Endothelial cell of umbilical vein (primary cell): ENCODE data around the gene SGSH. TPM values are rescaled to one million over a fixed set of nuclear protein-coding genes. Genes with fewer than 3 reads are reported as not detected.

Experiments used
- BruUV-seq: library from RNA; stranded (reverse); fragments of 400-500 nt; replicated peaks from 2 replicates; lab custom pipeline; 2021; lab: Mats Ljungman, UMichigan
- CTCF ChIA-PET: fragments of 300-600, 350-600 bp; sonication (Branson Sonifier 250); formaldehyde crosslinking; loops from one replicate; lab custom pipeline; 2021; ENCODE audit warnings: antibody characterized with exemption, inconsistent platforms; lab: Charles Lee
- POLR2A ChIA-PET: fragments of 300-600, 350-600 bp; sonication (Branson Sonifier 250); formaldehyde crosslinking; loops from one replicate; lab custom pipeline; 2021; ENCODE audit warnings: antibody characterized with exemption, inconsistent platforms; lab: Charles Lee
- DNase-seq: peaks from one replicate; pipeline ENCODE4 v3.0.0-alpha.2; 2011; ENCODE audit warnings: low read depth, low spot score
- FAIRE-seq: peaks from 2 replicates; lab custom pipeline; 2011; peaks lifted over from hg19 to GRCh38; lab: Jason Lieb, UNC
- H2AFZ ChIP-seq: 2 replicates; pipeline ENCODE4 v1.6.0; 2012; ENCODE audit warnings: low read depth, low read length, control low read depth, inconsistent platforms
- H3K27ac ChIP-seq: 2 replicates; pipeline ENCODE4 v1.5.1; 2011; ENCODE audit warnings: low read depth, mild to moderate bottlenecking, control low read depth, low read length, moderate library complexity; ENCODE audit not compliant: insufficient read depth
- H3K27me3 ChIP-seq, 2 experiments: 2 replicates each; pipeline versions ENCODE4 v1.6.0 to v1.6.1; 2011; ENCODE audit warnings: low read length in 2 of 2, mixed read lengths in 1 of 2; ENCODE audit not compliant: control insufficient read depth in 2 of 2, insufficient read depth in 2 of 2
- H3K36me3 ChIP-seq, 2 experiments: 2 replicates in 1 of 2; 3 replicates in 1 of 2; pipeline ENCODE4 v1.5.1; 2011; ENCODE audit warnings: low read length in 2 of 2, mild to moderate bottlenecking in 1 of 2, moderate library complexity in 1 of 2; ENCODE audit not compliant: control insufficient read depth in 2 of 2, insufficient read depth in 2 of 2; ENCODE audit errors: extremely low read depth in 1 of 2
- H3K4me1 ChIP-seq: 3 replicates; pipeline ENCODE4 v1.5.1; 2011; ENCODE audit warnings: mild to moderate bottlenecking, low read length; ENCODE audit not compliant: control insufficient read depth, insufficient read depth; ENCODE audit errors: extremely low read depth
- H3K4me2 ChIP-seq: 2 replicates; pipeline ENCODE4 v1.6.1; 2011; ENCODE audit warnings: low read length, control low read depth, mixed read lengths; ENCODE audit not compliant: insufficient read depth
- H3K4me3 ChIP-seq, 3 experiments: fragments of 200-600 bp in 1 of 3; sonication (generic), shearing (Covaris generic) in 1 of 3; replicated peaks in 1 of 3; 2 replicates each; pipeline ENCODE4 v1.5.1; 2011 to 2016; ENCODE audit warnings: control low read depth in 3 of 3, low read length in 3 of 3, mild to moderate bottlenecking in 2 of 3, inconsistent platforms in 1 of 3, low read depth in 1 of 3, moderate library complexity in 1 of 3; ENCODE audit not compliant: insufficient read depth in 1 of 3
- H3K79me2 ChIP-seq: 2 replicates; pipeline ENCODE4 v1.6.0; 2012; ENCODE audit warnings: low read length, inconsistent platforms; ENCODE audit not compliant: control insufficient read depth, insufficient read depth
- H3K9ac ChIP-seq: replicated peaks from 2 replicates; pipeline ENCODE3; 2011; ENCODE audit warnings: low read length, control low read depth; ENCODE audit not compliant: insufficient read depth; ENCODE audit errors: extremely low read depth
- H3K9me1 ChIP-seq: replicated peaks from 3 replicates; pipeline ENCODE4 v1.6.0; 2011; ENCODE audit warnings: mild to moderate bottlenecking, low read length; ENCODE audit not compliant: control insufficient read depth, insufficient read depth; ENCODE audit errors: extremely low read depth
- H3K9me3 ChIP-seq: replicated peaks from 2 replicates; pipeline ENCODE4 v1.5.1; 2012; ENCODE audit warnings: low read length, inconsistent platforms; ENCODE audit not compliant: control insufficient read depth, insufficient read depth
- H4K20me1 ChIP-seq: replicated peaks from 2 replicates; pipeline ENCODE3; 2011; ENCODE audit warnings: mild to moderate bottlenecking, low read length; ENCODE audit not compliant: control insufficient read depth, insufficient read depth; ENCODE audit errors: extremely low read depth
- CTCF ChIP-seq, 2 donors: IDR thresholded peaks; 1 replicate in 1 of 2; 2 replicates in 1 of 2; pipeline ENCODE4 v1.5.1; 2011; ENCODE audit warnings: low read length in 2 of 2, mild to moderate bottlenecking in 2 of 2, moderate library complexity in 2 of 2, control low read depth in 1 of 2, inconsistent platforms in 1 of 2, low read depth in 1 of 2; ENCODE audit not compliant: insufficient read depth in 1 of 2; ENCODE audit errors: extremely low read depth in 1 of 2
- EZH2 ChIP-seq: IDR thresholded peaks from 2 replicates; pipeline ENCODE4 v1.6.1; 2012; ENCODE audit warnings: borderline replicate concordance, low read depth, mild to moderate bottlenecking, moderate library complexity, low read length, inconsistent platforms; ENCODE audit not compliant: severe bottlenecking
- FOS ChIP-seq: IDR thresholded peaks from 2 replicates; pipeline ENCODE4 v1.6.1; 2011; ENCODE audit warnings: mild to moderate bottlenecking, low read length, moderate library complexity, borderline replicate concordance; ENCODE audit not compliant: insufficient read depth
- GATA2 ChIP-seq: IDR thresholded peaks from 2 replicates; pipeline ENCODE4 v1.7.0; 2011; ENCODE audit warnings: low read depth, mild to moderate bottlenecking, moderate library complexity, mixed read lengths, low read length; ENCODE audit not compliant: insufficient read length, insufficient read depth
- JUN ChIP-seq: IDR thresholded peaks from 2 replicates; pipeline ENCODE4 v1.6.1; 2011; ENCODE audit warnings: borderline replicate concordance, low read depth; ENCODE audit not compliant: insufficient read length, insufficient read depth
- MAX ChIP-seq: IDR thresholded peaks from 2 replicates; pipeline ENCODE4 v1.6.1; 2011; ENCODE audit not compliant: insufficient read depth, insufficient read length
- MYC ChIP-seq: IDR thresholded peaks from one replicate; pipeline ENCODE4 v1.6.1; 2011; ENCODE audit warnings: mild to moderate bottlenecking, low read depth, low read length
- POLR2A ChIP-seq: IDR thresholded peaks from 2 replicates; pipeline ENCODE4 v1.6.1; 2012; ENCODE audit warnings: low read depth, mild to moderate bottlenecking, control low read depth, low read length
- POLR2AphosphoS5 ChIP-seq: IDR thresholded peaks from 2 replicates; pipeline ENCODE4 v1.6.1; 2012; ENCODE audit warnings: low read depth, mild to moderate bottlenecking, control low read depth, low read length, moderate library complexity; ENCODE audit not compliant: insufficient read depth
- dilution Hi-C: fragments of 300-500 bp; cut with MboI; formaldehyde crosslinking; loops from one replicate; pipeline ENCODE4 v1.15.0; 2019; ENCODE audit warnings: low sequenced_read_pairs; ENCODE audit not compliant: extremely low pct_ligation_motif_present
- intact Hi-C: fragments of 100-400 bp; cut with micrococcal nuclease; formaldehyde crosslinking; loops from one replicate; pipeline ENCODE4 v1.10.0; 2022
- polyA plus RNA-seq, 4 experiments: library from polyadenylated mRNA; depleted of rRNA in 3 of 4; stranded (reverse) in 3 of 4; unstranded in 1 of 4; fragments of >200 nt; gene quantifications; 2 replicates each; pipeline versions ENCODE4 v1.2.1 to v1.2.3, GENCODE V29; 2011 to 2012; ENCODE audit warnings: missing spikeins in 1 of 4
- total RNA-seq: library from RNA; stranded (reverse); gene quantifications from 2 replicates; pipeline ENCODE4 v1.2.3, GENCODE V29; 2021

SGSH gene
- total and polyA plus RNA-seq, 2 donors (not counting 3 experiments of a cell fraction or from before 2014, with no cell fraction given), result 81.4 to 217 TPM

GRCh38 chr17:80214878-80215210 lies 5.3 kb downstream of the SGSH start:
- DNase-seq, result no peak
- peaks cover 11% of the 10 kb centered on the region for H3K79me2 ChIP-seq
- POLR2A ChIA-PET, result interaction anchor here (0.6 kb wide), 1 partner anchor 11 kb away, joined by 3 read pairs; no protein-coding TSS in a partner anchor
- no peak overlapping the region for H3K4me2 ChIP-seq
- H4K20me1 ChIP-seq, result no peaks in the 10 kb centered on the region
- H2AFZ ChIP-seq, result no peak overlapping the region
- H3K9ac ChIP-seq, result no peak overlapping the region
- H3K9me1 ChIP-seq, result no peaks in the 10 kb centered on the region
- no peak for TF ChIP-seq POLR2A
- TF ChIP-seq MAX, result no peak
- no peak for TF ChIP-seq GATA2
- no peak for TF ChIP-seq POLR2AphosphoS5
- TF ChIP-seq FOS, result no peak
- TF ChIP-seq MYC, result no peak
- TF ChIP-seq CTCF (IDR thresholded peaks at IDR 0.05; ENCODE audit: extremely low read depth in 1 of 2, insufficient read depth in 1 of 2, low read depth in 1 of 2, low read length in 2 of 2), result no peak
- TF ChIP-seq JUN, result no peak
- TF ChIP-seq EZH2, result no peak
- H3K27ac ChIP-seq, result no peak overlapping the region
- peaks cover 11 to 42% of the 10 kb centered on the region in 2 experiments for H3K36me3 ChIP-seq
- H3K9me3 ChIP-seq, result no peaks in the 10 kb centered on the region
- dilution Hi-C loops (no loop called here), intact Hi-C loops (no loop called here)
- BruUV-seq, result no TSS peak
- CTCF ChIA-PET, result no interaction called here
- no peaks in the 10 kb centered on the region for H3K27me3 ChIP-seq
- FAIRE-seq, result no peak
- no peak overlapping the region for H3K4me3 ChIP-seq
- peaks cover 7% of the 10 kb centered on the region for H3K4me1 ChIP-seq
